Adipocyte (in vitro differentiated cells): ENCODE data around the gene SYT1.

Experiments
- DNase-seq: peaks from one replicate; pipeline ENCODE4 v3.0.0-alpha.2; 2015; ENCODE audit warnings: low read depth
- H3K27me3 ChIP-seq: replicated peaks from 2 replicates; pipeline ENCODE4 v1.7.0; 2013; ENCODE audit warnings: mild to moderate bottlenecking, low read length, moderate library complexity; ENCODE audit not compliant: control insufficient read depth, insufficient read depth
- H3K36me3 ChIP-seq: 2 replicates; pipeline ENCODE4 v1.7.0; 2013; ENCODE audit warnings: low read length, mild to moderate bottlenecking, moderate library complexity; ENCODE audit not compliant: control insufficient read depth, insufficient read depth, severe bottlenecking
- H3K4me1 ChIP-seq: 2 replicates; pipeline ENCODE4 v1.7.0; 2013; ENCODE audit warnings: mild to moderate bottlenecking, low read length, moderate library complexity; ENCODE audit not compliant: control insufficient read depth, insufficient read depth
- H3K4me3 ChIP-seq: 2 replicates; pipeline ENCODE4 v1.7.0; 2013; ENCODE audit warnings: mild to moderate bottlenecking, low read length, moderate library complexity
- H3K9ac ChIP-seq: 2 replicates; pipeline ENCODE4 v1.7.0; 2013; ENCODE audit warnings: mild to moderate bottlenecking, low read length, moderate library complexity
- H3K9me3 ChIP-seq: 2 replicates; pipeline ENCODE4 v1.7.0; 2013; ENCODE audit warnings: mild to moderate bottlenecking, low read length, moderate library complexity; ENCODE audit not compliant: control insufficient read depth

SYT1 gene

DNA sequence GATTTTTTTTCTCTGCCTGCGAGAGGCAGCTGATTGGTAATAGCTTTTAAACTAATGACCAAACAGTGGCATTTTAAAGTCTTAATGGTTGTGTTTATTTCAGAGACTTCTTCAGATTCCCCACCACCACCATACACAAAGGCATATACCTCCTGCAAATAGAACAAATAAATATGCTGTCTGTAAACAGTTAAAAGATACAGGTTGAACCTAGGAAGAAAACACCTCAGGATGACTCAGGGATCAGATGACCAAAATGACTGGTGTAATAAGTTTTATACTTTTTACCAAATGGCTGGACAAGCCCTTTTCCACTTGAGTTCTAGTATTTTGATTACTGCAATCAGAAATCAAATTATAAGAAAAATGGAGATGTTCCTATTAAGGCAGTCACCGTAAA is 462.1 kb downstream of the SYT1 start:
- no peaks in the 10 kb centered on the region for H3K4me1 ChIP-seq

DNA sequence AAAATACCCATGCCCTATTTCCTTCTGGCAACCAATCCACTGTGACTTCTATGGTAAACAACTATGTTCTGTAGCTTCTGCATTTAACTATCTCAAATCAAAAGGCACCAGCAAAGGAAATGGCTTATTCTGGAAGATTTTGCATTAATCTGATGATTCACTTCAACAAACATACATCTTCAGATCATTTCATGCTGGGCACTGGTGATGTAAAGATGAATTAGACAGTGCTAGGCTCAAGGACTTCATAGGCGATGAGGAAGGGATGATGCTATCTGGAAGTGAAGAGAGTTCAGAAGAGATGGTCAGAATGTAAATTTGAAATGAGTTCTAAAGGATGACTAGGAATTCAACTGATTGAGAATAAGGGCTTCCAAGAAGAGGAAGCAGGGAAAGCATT is 462.9 kb downstream of the SYT1 start:
- Histone ChIP-seq H3K9ac (no peak overlapping the region), H3K27me3 (no peaks in the 10 kb centered on the region), H3K4me3 (no peak overlapping the region), H3K9me3 (no peaks in the 10 kb centered on the region), H3K36me3 (no peaks in the 10 kb centered on the region), H3K4me1 (peaks cover 4% of the 10 kb centered on the region)
- DNase-seq, result peak; percentile 6

More for the DNA sequence above, 462.1 kb downstream of the SYT1 start:
- H3K9ac ChIP-seq, result no peak overlapping the region
- no peak for DNase-seq
- H3K36me3 ChIP-seq, result no peaks in the 10 kb centered on the region
- no peaks in the 10 kb centered on the region for H3K9me3 ChIP-seq
- no peak overlapping the region for H3K4me3 ChIP-seq
- H3K27me3 ChIP-seq, result no peaks in the 10 kb centered on the region

DNA sequence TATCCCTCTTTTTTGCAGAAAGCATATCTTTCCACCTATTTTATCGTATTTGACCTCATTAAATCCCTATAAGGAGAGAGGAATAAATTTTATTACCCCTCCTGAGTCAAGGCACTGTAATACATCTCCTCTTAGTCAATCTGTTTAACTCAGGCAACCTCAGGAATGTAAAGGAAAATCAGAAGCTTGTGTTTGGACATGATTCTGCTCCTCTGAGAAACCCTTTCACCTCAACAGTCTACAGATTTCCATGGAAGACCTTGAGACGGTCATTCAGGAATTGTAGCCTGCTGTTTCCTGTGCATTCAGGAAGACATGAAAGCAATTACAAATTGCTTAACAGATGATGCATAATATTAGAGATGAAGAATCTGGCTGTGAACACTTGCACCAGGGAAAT is 465.4 kb downstream of the SYT1 start:
- Histone ChIP-seq H3K9ac (no peak overlapping the region), H3K4me1 (peaks cover 4% of the 10 kb centered on the region), H3K4me3 (no peak overlapping the region), H3K27me3 (no peaks in the 10 kb centered on the region), H3K9me3 (no peaks in the 10 kb centered on the region), H3K36me3 (no peaks in the 10 kb centered on the region)
- DNase-seq, result peak; percentile 29

DNA sequence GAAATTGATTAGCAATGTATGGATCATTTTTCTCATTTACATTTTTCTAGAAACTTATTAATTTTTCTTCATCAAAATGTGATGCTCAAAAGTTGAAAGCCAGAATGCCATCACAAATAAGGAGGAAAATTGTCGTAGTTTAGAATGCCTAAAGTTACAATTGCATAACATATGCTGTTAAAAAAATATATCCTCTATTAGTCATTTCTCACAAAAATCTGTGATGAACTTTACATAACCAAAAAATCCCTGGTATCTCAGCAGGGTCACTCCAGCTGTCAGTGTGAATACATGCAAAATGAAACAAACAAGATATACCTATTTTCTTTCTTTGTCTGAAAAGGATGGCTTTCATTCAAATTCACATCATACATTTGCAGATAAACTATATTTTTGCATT is 467.3 kb downstream of the SYT1 start:
- peak; percentile 55 for DNase-seq
- no peaks in the 10 kb centered on the region for H3K36me3 ChIP-seq

DNA sequence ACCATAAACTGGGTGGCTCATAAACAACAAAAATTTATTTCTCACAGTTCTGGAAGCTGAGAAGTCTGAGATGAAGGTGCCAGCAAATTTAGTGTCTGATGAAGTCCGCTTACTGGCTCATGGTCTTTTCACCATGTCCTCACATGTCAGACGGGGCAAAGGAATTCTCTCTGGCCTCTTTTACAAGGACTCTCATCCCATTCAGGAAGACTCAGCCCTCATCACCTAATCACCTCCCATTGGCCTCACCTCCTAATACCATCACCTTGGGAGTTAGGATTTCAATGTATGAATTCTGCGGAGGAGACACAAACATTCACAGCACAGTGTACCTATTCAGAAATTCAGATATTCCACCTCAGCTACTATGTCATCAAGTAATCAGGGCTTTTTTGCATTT is 468.6 kb downstream of the SYT1 start:
- H3K36me3 ChIP-seq, result no peaks in the 10 kb centered on the region
- no peak for DNase-seq
- H3K9ac ChIP-seq, result no peak overlapping the region
- no peak overlapping the region for H3K4me3 ChIP-seq
- no peaks in the 10 kb centered on the region for H3K9me3 ChIP-seq
- peaks cover 5% of the 10 kb centered on the region for H3K27me3 ChIP-seq
- H3K4me1 ChIP-seq, result peaks cover 4% of the 10 kb centered on the region

More for the DNA sequence above, 467.3 kb downstream of the SYT1 start:
- H3K4me3 ChIP-seq, result no peak overlapping the region
- H3K4me1 ChIP-seq, result peaks cover 4% of the 10 kb centered on the region
- H3K27me3 ChIP-seq, result peaks cover 5% of the 10 kb centered on the region
- no peak overlapping the region for H3K9ac ChIP-seq
- no peaks in the 10 kb centered on the region for H3K9me3 ChIP-seq

DNA sequence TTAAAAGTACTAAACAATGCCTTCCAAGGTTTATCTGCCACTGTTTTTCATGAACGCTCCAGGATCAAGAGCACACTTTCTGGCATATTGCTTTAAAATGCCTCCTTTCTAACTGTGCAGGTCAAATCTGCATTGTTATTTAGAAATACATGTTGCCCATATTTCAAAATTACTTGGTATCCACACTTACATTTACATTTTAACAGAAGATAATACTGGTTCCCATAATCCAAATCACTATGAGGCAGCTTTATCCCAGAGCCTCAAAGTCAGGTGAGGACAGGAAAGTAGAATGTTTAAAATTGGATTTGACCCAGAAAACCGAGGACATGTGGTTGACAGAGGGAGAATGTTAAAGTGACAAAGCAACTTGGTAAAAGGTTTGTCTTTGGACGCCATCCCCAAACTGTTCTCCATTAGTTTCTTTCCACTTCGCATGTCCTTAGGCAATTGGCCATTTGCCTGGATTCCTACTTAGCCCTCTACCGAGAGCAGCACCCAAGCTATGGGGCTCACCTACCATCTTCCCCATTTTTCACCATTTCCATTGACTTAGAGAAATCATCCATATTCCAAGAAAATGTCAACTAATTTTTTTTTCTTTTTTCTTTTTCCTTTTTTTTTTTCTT is 473.2 kb downstream of the SYT1 start:
- Histone ChIP-seq H3K4me1 (no peaks in the 10 kb centered on the region), H3K27me3 (peaks cover 5% of the 10 kb centered on the region), H3K9me3 (no peaks in the 10 kb centered on the region), H3K36me3 (no peaks in the 10 kb centered on the region), H3K4me3 (no peak overlapping the region), H3K9ac (no peak overlapping the region)
- DNase-seq, result no peak

DNA sequence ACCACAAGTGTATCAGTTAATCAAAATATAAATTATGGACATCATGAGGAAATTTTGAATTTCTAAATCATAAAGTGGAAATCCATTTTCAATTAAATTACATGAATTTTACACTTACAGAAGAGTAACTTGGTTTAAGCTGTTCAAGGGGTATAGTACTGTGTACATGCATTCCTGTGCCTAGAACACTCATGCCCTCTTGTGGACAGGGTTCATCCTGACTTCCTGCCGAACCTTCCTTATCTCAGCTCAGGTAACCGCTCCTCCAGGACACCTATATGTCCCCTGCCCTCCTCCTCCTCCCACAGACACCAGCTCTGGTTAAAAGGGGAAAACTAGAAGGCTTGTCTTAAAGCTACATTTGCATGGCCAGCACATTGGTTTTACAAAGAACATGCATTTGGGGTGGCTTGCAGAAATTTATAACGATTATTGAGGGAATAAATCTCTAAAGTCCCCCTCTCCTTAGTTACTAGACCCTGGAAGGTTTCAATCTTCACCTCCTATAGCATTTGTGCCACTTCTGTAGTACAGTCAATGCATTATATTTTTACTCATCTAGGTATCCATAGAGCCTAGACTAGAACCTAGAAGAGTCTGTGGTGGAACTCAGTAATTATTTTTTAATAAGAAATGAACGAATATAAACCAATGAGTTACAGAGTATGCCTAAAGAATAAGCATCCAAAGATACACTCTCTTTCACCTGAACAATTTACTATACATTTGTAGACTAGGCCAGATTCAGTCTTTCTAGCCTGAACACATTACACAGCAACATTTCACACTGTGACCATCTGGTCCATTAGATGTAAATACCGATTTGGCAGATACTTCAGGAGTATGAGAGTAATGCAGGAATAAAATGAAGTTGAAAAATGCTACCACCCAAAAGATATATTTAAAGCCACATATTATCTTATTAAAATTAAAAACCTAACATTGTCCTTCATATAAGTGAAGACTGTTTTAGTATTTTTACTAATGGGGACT is 480.6 kb downstream of the SYT1 start:
- H3K4me3 ChIP-seq, result no peak overlapping the region
- peak; percentile 56 for DNase-seq
- H3K9ac ChIP-seq, result no peak overlapping the region
- H3K36me3 ChIP-seq, result no peaks in the 10 kb centered on the region
- no peaks in the 10 kb centered on the region for H3K27me3 ChIP-seq
- H3K9me3 ChIP-seq, result no peaks in the 10 kb centered on the region
- H3K4me1 ChIP-seq, result no peaks in the 10 kb centered on the region

DNA sequence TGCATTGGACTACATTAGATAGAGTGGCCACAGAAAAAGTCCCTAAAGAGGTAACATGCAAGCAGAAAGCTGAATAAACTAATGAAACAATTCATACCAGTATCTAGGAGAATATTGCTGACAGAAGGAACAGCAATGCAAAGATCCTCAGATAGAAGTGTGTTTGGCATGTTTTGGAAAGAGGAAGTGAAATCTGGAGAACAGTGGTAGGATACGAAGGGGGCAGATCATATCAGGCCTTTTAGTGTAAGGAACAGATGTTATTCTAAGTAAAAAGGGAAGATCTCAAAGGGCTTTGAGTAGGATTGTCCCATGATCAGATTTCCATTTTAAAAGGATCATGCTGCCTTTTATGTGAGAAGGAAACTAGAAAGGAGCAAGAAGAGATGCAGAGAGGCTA is 483.3 kb downstream of the SYT1 start:
- H3K4me3 ChIP-seq, result no peak overlapping the region
- DNase-seq, result no peak
- no peaks in the 10 kb centered on the region for H3K27me3 ChIP-seq
- H3K9ac ChIP-seq, result no peak overlapping the region
- no peaks in the 10 kb centered on the region for H3K4me1 ChIP-seq
- no peaks in the 10 kb centered on the region for H3K9me3 ChIP-seq
- no peaks in the 10 kb centered on the region for H3K36me3 ChIP-seq

DNA sequence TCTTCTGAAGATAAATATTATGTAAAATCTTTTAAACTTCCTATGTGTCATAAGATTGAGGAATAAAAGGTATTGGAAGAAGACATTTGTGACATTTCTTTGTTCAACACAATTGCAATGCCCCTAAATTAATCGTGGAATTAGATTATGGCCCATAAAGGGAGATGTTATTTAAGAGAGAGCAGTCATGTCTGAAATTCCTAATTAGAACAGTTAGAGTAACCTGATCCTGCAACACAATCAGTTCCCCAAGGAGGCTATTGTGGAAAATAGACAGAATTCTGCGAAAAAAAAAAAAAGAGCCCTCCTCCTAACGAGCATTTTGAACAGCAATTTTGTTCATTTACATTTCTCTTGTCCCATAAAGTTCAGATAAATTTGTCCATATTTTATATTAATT is 486.7 kb downstream of the SYT1 start:
- no peaks in the 10 kb centered on the region for H3K36me3 ChIP-seq
- H3K9ac ChIP-seq, result no peak overlapping the region
- no peaks in the 10 kb centered on the region for H3K4me1 ChIP-seq
- no peaks in the 10 kb centered on the region for H3K9me3 ChIP-seq
- H3K4me3 ChIP-seq, result no peak overlapping the region
- H3K27me3 ChIP-seq, result no peaks in the 10 kb centered on the region
- no peak for DNase-seq

DNA sequence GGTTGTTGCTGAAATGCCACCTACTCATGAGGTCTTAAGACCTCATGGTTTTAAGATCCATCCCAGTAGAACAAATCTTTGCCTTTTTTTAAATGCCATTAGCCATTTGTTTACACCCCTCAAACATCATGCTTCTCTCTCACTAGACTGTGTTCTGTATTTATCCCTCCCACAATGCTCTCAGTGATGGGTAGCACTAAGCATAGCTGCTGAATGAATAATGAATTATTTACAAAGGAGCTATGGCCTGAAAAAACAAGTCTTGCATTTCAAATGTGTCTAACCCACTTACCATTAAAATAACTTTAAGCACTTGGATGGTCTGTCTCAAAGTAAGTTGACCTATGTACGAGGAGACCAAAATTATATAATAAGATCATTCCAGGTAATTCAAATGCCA is 491.6 kb downstream of the SYT1 start:
- Histone ChIP-seq H3K9me3 (no peaks in the 10 kb centered on the region), H3K9ac (no peak overlapping the region), H3K36me3 (no peaks in the 10 kb centered on the region), H3K4me3 (no peak overlapping the region), H3K27me3 (no peaks in the 10 kb centered on the region), H3K4me1 (no peaks in the 10 kb centered on the region)
- DNase-seq, result no peak

DNA sequence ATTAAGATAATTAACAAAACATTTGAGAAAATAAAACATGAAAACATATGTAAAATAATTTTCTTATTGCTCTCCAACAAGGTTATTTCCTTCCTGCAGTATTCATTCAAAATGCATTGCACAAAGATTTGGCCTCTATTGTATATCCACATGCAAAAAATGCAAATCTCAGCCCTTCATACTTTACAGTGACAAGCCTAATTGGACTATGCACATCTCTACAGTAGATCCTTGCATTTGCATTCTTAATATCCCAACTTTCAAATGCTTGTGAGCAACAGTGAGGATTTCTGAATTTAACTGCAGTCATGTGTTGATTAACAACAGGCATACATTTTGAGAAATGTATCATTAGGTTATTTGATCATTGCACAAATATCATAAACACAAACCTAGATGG is 492.5 kb downstream of the SYT1 start:
- DNase-seq, result no peak
- H3K4me1 ChIP-seq, result no peaks in the 10 kb centered on the region
- H3K4me3 ChIP-seq, result no peak overlapping the region
- H3K36me3 ChIP-seq, result no peaks in the 10 kb centered on the region
- no peaks in the 10 kb centered on the region for H3K9me3 ChIP-seq
- no peak overlapping the region for H3K9ac ChIP-seq
- H3K27me3 ChIP-seq, result no peaks in the 10 kb centered on the region
